NCI-H82 treated with DMSO at 0.1 percent for 48 hours (cell line): ENCODE data around the gene NFAM1.

ENCODE experiments used
- DNase-seq: peaks from one replicate; lab custom pipeline; 2025; ENCODE audit not compliant: unreplicated experiment; lab: John Stamatoyannopoulos, UW

The NFAM1 gene

GRCh38 chr22:42439821-42440674 is 7.8 kb upstream of the NFAM1 start:
- DNase-seq = no peak

- DNase-seq = no peak
These were observed 6.9 kb upstream of the NFAM1 start for GRCh38 chr22:42439021-42439567.

- DNase-seq = no peak
These were observed 6.1 kb upstream of the NFAM1 start for GRCh38 chr22:42438293-42438650.

- DNase-seq = peak; percentile 29
These were observed 5.5 kb upstream of the NFAM1 start for GRCh38 chr22:42437488-42438292.

GRCh38 chr22:42436404-42436803 is 4.2 kb upstream of the NFAM1 start:
- no peak for DNase-seq

- DNase-seq = no peak
These were observed 2.7 kb upstream of the NFAM1 start for GRCh38 chr22:42434748-42435425.

GRCh38 chr22:42433754-42434682 is 1.8 kb upstream of the NFAM1 start:
- no peak for DNase-seq

- no peak for DNase-seq
These were observed 615 bp upstream of the NFAM1 start for GRCh38 chr22:42432818-42433217.

- DNase-seq = no peak
These were observed 693 bp downstream of the NFAM1 start for GRCh38 chr22:42431401-42432019.

- no peak for DNase-seq
These were observed 1.6 kb downstream of the NFAM1 start for GRCh38 chr22:42430528-42431125.

GRCh38 chr22:42428760-42429159 is 3.4 kb downstream of the NFAM1 start:
- no peak for DNase-seq

- DNase-seq = no peak
These were observed 4.2 kb downstream of the NFAM1 start for GRCh38 chr22:42428025-42428424.

- DNase-seq = no peak
These were observed 5.0 kb downstream of the NFAM1 start for GRCh38 chr22:42427167-42427566.

- no peak for DNase-seq
These were observed 6.2 kb downstream of the NFAM1 start for GRCh38 chr22:42425989-42426355.

GRCh38 chr22:42425337-42425988 is 6.7 kb downstream of the NFAM1 start:
- DNase-seq = no peak

GRCh38 chr22:42419243-42419881 is 12.8 kb downstream of the NFAM1 start:
- DNase-seq = no peak

- DNase-seq = no peak
These were observed 13.4 kb downstream of the NFAM1 start for GRCh38 chr22:42418811-42419242.

- DNase-seq = no peak
These were observed 14.4 kb downstream of the NFAM1 start for GRCh38 chr22:42417645-42418305.
